NCI-H524 (cell line): ENCODE results near the gene ALKBH7.
"Not testable (repeated sequence)": the region's sequence is repeated elsewhere in the genome, so short reads cannot be mapped to it uniquely, and the experiment has no call there.

Source experiments
- DNase-seq, 2 experiments: peaks; one replicate each; lab custom pipeline; 2025; lab: John Stamatoyannopoulos, UW

Gene ALKBH7

GRCh38 chr19:6400062-6400944 lies 27.7 kb downstream of the ALKBH7 start:
- not testable (repeated sequence) for DNase-seq

GRCh38 chr19:6402058-6402457 lies 29.5 kb downstream of the ALKBH7 start:
- DNase-seq: no peak

DNA sequence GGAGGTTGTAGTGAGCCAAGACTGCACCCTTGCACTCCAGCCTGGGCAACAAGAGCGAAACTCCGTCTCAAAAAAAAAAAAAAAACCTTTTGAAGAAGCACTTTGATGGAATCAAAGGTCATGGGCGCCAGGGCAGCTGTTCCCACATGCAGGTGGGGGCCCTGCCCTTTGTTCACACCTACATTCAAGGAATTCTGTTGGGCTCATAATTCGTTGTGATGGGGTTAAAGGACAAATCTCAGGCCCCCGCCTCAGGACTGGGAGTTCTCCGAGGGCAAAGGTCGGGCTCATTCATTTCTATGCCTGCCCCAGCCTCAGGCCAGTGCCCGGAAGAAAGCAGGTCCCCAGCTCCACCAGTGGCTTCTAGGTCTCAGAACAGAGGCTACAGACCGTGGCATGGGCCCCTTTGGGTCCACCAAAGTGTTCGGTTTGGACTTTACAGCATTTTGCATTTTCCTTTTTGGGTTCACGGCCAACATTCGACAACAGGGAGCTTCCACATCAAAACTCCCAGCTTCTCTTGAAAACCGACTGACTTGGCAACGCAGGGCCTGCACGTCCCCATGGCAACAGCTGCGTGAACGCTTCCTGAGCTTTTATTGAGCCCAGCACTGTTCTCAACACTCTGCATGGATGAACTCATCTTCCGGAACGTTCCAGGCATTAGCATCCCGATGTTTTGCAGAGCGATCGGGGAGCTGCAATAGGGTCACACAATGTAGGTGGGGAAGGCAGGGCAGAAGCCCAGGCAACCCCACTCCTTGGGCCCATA lies 30.4 kb downstream of the ALKBH7 start:
- DNase-seq: peak in 1 of 2 experiments; percentile 34

DNA sequence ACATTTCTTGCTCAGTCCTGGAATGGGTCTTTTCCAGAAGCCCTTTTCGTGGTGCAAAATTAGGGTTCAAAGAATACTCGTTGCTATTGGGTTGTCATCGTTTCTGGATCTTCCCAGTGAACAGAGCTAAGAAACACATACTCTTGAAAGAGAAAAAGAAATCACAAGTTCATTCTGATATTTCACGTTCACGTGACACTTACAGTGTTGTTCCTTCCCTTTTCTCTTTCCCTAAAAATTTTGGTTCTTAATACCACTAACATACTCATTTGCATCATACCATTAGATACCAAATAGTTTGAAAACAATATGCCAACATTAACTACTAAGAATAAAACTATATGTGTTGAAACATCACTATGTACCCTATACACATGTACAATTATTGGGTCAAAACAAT lies 33.8 kb downstream of the ALKBH7 start:
- DNase-seq: no peak

GRCh38 chr19:6409346-6409745 lies 36.8 kb downstream of the ALKBH7 start:
- no peak for DNase-seq

- DNase-seq: no peak
Observed at GRCh38 chr19:6412061-6412446, 39.5 kb downstream of the ALKBH7 start.

DNA sequence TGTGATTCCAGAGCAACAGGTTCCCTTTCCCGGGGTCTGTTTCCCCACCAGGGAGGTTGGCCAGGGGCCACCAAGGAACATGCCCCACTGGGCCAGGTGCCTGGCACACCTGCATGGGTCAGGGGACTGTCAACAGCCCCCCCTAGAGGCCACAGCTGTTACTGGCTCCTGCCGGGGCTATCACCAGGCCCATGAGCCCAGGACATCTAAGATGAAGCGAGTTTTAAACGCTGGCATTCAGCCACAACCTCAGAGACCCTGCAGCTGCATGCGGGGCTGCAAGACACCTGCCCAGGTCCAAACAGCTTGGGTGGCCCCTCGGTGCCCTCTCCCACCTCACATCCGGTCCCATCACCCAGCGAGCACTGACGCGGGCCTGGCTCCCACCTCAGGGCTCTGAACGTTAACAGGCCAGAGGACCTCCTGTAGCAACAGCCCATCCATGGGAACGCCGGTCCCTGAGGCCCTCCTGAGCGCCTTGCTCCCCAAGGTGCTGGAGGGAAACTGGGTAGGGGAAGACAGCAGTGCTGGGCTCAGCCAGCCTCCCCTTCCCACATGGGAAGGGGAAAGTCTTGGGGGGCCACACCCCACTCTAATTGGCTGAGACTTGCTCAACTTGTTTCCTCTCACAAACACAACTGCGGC lies 40.0 kb downstream of the ALKBH7 start:
- DNase-seq: peak; percentile 6 to 55

GRCh38 chr19:6413291-6413690 lies 40.7 kb downstream of the ALKBH7 start:
- DNase-seq: no peak

GRCh38 chr19:6413721-6414643 lies 41.4 kb downstream of the ALKBH7 start:
- no peak for DNase-seq

DNA sequence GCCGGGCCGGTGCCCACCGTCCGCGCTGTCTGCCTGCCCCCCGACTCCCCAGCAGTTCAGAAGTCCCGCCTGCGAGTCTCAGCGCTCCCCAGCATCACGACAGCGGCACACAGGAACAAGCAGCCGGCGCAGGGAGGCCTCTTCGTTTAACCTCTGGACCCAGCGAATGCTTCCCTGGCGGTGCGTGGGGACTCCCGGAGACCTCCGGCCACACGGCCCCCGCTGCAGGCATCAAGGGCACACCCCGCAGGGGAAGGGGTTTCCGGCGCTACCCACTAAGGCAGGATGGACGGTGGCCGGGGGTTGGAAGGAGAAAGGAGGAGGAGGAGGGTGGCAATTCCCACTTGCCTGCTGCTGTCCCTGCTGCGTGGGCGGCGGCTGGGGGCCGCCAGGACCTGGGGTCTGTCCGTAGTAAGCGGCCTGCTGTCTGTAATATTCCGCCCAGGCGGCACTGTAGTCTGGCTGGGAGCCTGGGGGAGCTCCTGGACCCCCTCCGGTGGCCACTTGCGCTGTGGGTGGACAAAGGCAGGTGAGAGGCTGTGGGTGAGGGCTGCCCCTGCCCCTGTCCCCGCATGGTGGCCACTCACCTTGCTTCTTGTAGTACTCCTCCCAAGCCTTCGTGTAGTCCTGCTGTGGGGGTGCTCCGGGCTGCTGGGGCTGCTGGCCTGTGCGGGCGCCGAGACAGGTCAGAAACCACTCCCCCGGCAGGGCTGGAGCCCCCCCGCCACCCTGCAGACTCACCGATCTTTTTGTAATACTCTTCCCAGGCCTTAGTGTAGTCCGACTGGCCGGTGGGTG lies 42.4 kb downstream of the ALKBH7 start:
- DNase-seq: no peak

GRCh38 chr19:6415591-6416190 lies 43.1 kb downstream of the ALKBH7 start:
- DNase-seq: no peak

- no peak for DNase-seq
Observed at GRCh38 chr19:6416658-6417405, 44.2 kb downstream of the ALKBH7 start.

GRCh38 chr19:6417713-6418561 lies 45.3 kb downstream of the ALKBH7 start:
- DNase-seq: no peak

GRCh38 chr19:6418562-6418932 lies 46.0 kb downstream of the ALKBH7 start:
- no peak for DNase-seq

- no peak for DNase-seq
Observed at GRCh38 chr19:6421075-6422014, 48.8 kb downstream of the ALKBH7 start.

- no peak for DNase-seq
Observed at GRCh38 chr19:6423499-6424194, 51.1 kb downstream of the ALKBH7 start.
